NCI-H1694 (cell line): Measurements from ENCODE around the gene ABHD17A.
"Not testable (repeated sequence)": the region's sequence is repeated elsewhere in the genome, so short reads cannot be mapped to it uniquely, and the experiment has no call there.

Experiments
- DNase-seq: peaks from one replicate; lab custom pipeline; 2025; lab: John Stamatoyannopoulos, UW

The ABHD17A gene

DNA sequence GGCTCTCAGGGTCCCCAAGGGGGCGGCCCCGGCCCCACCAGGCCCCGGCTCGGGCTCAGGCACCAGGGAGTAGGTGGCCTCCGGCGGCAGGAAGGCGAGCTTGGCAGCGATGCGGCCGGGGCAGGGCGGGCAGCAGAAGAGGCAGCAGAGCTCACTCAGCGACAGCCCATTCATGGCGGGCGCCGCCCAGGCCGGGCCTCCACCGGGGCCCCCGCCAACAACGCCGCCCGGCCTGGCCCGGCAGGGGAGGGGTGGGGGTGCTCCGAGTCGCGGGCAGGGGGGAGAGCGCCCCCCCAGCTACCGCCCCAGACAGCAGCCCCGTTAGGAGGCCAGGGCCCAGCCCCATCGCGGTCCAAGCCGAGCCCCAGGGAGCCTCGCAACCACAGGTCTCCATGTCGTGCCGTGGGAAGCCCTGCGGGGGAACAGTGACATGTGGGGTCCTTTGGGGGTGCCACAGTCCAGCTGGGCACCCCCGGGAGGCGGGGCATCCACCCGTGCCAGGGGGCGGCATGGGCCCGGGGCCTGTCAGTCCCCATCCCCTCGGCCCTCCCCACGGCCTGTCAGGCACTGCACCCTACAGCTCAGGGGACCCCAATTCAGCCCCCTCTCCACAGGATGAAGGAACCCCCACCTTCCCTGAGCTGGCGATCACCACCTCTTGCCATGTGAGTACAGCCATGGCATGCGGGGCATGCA lies 3.8 kb downstream of the ABHD17A start:
- DNase-seq = not testable (repeated sequence)

DNA sequence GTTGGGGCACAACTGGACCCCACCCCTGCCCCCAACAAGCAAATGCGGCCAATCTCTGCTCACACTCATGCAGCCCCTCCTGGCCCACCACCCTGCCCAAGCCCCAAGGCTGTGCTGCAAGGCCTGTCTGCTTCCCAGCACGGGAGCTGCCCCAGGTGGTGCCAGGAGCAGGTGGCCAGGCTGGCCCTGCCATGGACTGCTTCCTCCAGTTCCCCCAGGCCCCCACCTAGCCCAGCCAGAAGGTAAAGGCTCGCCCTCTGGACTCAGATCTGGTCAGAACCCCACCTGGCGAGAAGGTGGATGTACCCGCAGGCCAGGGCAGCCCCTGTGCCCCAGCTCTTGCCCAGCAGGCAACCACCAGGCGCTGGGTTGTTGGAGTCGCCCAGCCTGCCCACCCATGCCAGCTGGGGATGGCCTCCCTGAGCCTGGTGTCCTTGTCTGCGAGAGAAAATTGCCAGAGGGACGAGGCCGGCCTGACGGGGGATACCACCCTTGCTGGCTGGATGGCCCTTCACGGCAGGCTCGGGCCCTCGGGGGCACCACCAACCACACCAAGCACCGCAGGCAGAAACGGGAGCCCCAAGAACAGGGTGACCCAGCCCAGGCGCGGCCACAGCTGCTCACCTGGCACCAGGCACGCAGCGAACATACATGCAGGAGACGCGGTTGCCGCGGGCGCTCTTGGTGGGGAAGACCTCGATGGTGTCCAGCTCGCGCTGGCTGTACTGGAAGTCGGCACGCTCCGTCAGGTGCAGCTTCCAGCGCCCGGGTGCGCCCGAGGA lies 4.5 kb downstream of the ABHD17A start:
- no peak for DNase-seq

DNA sequence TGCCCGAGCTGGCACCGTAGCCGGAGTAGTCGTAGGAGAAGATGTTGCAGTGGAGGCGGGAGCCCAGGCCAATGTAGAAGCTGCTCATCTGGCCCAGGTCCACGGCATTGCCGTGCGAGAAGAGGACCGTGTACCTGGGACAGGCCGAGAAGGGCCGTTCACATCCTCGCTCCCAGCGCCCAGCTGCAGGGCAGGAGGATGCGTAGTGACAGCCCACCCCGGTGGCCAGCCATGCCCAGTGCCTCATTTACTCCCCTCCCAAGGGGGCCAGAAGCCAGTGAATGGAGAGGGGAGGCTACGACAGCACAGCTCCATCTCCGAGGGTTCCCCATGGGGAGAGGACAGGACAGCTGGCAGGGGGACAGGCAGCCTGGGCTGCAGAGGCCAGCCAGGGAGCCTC lies 5.3 kb downstream of the ABHD17A start:
- DNase-seq = not testable (repeated sequence)

DNA sequence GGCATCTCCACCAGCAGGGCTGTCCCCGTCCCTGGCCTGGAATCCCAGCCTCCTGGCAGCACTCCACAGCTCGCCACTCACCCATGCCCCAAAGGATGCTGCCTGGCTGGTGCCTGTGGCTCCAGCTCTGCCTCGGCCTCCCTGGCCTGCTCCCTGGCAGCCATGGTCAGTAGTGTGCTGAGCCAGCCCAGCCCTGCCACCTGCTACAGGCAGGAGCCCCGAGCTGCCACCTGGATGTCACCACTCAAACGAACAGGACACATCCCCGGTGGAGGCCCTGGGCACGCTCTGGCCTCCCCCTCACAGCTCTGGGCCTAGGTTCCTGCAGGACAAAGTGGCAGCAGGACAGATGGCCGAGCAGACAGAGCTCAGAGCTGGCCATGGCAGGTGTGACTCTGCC lies 6.7 kb downstream of the ABHD17A start:
- not testable (repeated sequence) for DNase-seq

DNA sequence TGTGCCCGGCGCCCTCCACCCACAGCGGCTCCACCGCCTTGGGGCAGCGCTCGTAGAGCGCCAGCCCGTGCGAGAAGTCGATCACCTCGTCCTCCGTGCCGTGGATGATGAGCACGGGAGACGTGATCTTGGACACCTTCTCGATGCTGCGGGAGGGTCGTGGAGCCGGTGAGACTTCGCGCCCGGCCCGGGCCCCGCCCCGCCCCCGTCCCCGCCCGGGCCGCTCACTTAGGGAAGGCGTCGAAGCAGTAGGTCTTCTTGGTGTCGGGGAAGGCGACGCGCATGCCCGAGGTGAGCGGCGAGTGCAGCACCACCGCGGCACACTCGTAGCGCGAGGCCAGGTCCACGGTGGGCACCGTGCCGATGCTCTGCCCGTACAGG lies 8.0 kb downstream of the ABHD17A start:
- DNase-seq = not testable (repeated sequence)

DNA sequence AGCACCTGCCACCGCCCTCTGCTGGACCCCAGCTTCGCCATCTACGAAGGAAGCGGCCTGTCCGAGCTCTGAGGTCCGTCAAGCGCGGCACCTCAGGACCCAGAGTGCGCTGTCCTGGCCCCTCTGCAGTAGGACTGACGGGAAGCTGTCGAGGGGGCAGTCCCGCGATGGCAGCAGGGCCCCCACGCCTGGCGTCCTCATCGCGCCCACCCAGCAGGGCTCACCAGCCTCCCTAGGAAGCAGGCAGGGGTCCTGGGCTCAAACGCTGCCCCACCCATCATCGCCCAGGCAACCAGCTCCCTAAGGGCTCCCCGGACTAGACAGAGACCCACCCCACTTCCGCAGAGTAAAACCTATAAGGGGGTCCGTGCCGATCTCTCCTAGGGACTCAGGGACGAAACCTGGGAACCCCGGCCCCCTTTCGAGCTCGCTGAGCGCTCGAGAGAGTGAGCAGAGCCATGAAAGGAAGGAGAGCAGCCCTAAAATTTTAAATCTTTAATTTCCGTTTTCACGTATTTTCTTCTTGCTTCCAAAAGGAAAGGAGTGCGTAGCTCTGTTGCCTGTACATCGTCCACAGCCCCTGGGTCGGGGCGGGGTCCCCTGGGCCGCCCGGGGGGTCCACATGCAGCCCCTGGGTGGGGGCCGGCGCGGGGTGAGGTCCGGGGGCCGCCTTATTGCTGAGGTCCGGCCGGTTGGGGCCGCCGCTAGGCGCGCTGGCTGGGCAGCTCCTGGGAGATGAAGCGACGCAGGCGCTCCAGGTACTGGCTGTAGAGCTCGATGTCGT lies 8.6 kb downstream of the ABHD17A start:
- not testable (repeated sequence) for DNase-seq

DNA sequence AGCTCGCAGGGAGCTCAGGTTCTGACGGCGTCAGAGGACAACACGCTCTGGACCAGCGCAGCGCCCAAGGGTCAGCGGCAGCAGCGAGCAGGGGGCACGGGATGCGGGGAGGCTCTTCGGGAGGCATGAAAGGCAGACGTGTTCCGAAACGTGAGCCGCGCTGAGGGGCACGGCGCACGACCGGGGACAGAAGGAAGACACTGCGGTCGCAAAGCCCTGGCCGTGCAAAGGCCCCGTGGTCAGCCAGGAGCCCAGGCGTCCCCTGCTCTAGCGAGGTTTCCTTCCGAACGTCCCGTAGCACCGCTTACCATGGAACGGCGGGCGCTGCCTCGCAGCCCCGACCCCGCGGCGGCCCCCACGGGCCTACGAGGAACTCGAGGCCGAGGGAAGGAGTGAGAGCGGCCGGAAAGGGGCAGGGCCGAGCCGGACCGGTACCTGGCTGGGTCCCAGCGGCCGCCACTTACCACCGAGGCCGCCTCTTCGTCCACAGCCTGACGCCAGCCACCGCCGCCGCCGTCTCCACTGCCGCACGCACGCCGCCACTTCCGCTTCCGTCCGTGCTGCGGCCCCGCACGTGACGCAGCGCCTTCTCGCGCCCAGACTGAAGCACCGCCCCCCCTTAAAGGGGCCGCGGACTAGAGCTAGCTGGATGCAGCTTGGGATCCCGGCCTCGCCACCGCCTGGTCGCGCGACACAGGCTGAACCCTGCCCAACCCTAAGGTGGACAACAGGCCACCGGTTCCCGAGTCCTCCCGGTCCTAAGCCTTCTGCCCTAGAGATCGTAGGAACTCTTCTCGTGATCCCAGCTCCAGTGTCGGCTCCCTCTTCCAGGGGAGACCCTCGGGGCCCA lies 9.4 kb downstream of the ABHD17A start:
- DNase-seq = peak; percentile 23

DNA sequence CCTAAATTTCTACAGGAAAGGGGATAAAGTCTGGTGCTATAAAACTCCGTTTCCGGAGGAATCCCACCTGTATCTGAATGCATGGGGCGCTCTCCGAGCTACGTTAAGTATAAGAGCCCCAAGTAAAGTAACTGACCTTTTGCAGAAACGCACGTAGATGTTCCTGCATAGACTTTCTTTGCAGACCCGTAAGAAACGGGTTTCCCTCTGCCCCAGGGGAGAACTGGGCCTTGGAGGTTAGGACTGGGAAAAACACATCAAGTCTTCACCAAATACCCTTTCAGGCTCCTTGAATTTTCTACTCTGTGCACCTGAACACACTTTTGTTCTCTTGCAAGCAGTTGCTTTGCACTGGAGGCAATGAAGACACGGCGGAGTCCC lies 10.0 kb downstream of the ABHD17A start:
- not testable (repeated sequence) for DNase-seq

DNA sequence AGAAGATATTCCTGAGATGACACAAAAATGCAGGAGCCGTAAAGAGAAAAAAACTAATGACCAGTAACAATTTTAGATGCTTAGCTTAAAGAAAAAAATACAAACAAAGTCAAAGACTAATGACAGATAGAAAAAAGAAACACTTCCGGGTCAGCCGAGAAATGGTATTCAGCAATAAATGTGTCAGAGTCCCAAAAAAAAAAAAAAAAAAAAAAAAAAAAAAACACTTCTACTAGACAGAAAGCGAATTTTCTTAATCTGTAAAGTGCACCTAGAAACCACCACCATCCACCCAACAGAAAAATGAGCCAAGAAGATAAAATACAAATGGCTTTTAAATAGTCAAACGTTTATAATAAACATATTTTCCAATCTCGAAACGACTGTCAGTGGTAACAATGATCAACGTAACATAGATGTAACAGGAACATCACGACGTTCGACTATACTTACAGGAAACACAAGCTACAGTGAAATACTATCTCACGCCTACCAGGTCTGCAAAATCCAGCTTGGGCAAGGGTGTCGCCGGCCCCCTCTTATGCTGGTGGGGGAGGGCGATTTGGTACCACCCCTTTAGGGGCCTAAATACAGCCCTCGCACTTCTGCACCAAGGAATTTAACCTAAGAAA lies 10.6 kb downstream of the ABHD17A start:
- DNase-seq = no peak

DNA sequence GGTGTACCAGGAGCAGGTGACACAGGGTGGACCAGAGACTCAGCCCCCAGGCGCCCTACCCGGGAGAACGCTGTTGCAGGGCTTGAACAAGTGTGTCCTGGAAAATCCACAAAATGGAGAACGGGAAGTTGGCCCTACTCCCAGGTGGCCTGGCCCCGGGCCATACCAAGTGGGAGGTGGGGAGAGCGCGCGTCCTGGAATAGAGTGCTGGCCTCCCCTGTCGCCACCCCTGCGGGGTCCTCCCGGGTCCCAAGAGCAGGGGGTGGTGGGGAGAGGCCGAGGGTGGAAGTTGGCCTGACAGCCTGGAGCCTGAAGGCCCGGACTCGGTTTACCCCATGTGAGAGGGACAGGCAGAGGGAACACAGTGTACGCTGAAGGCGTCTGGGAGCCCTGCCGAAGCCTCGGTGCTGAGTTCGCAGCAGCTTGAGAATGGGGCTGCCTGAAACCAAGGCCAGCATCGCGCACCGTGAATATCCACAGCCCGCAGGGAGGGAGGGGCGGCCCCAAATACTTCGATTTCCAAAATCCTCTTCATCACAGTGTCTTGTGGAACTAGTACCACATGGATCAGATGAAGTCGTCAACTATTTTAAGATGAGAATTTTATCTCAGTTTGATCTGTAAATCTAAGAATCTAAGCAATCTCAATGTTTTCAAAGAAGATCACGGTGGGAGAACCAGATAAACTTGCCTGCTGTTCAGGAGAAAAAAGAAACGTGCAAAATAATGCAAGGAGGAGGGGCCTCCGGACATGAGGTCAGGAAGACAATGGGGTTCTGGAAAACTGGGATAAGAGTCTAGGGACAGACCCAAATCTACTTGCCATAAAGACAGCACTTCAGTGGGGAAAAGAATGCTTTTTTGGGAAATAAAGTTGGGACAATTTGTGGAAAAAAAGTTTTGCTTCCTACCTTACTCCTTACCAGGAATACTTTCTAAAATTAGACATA lies 11.5 kb downstream of the ABHD17A start:
- no peak for DNase-seq

DNA sequence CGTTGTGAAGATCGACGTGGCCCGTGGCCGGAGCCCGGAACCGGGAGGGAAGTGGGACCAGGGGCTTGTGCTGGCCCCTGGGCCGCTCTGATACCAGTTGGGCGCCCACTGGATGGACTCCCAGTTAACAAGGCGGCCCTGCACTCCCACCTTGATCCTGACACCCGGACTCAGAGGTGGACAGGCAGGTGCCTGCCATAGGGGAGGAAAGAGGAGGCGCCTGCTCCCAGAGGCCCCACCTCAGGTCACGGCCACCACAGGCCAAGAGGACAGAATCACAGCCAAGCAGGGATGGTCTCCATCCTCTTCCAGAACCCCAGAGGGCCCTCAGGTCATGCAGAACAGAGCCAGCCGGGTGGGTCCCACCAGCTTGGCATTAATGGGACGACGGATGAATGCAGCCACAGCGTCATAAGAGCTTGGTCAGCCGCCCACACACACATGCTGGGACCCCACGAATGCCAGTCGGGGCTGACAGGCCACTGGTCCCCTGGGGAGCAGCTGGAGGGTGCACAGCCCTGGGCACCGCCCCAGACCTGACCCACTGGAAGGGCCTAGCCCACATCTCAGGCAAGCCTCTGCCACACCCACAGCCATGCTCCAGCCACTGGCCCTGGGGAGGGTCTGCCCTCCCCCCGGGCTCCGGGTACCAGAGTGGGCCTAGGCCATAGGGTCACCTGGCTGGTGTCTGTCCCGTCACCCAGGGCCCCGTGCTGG lies 12.3 kb downstream of the ABHD17A start:
- no peak for DNase-seq

DNA sequence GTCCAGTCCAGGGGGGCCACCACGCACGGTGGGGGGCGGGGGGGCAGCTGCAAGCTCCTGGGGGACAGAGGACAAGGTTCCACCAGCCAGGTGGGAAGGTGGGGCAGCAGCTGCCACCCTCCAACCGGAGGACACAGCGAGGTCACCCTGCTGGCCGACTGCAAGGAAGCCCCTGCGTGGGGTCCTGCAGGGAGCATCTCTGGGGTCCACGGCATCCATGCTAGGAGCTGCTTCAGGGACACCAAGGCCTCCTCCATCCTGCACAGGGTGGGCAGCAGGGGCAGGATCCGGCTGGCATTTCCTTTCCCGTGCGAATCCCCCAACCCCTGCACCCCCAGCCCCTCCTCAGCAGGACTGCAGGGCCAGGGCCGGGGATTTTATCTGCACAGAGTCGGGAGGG lies 13.7 kb downstream of the ABHD17A start:
- no peak for DNase-seq

DNA sequence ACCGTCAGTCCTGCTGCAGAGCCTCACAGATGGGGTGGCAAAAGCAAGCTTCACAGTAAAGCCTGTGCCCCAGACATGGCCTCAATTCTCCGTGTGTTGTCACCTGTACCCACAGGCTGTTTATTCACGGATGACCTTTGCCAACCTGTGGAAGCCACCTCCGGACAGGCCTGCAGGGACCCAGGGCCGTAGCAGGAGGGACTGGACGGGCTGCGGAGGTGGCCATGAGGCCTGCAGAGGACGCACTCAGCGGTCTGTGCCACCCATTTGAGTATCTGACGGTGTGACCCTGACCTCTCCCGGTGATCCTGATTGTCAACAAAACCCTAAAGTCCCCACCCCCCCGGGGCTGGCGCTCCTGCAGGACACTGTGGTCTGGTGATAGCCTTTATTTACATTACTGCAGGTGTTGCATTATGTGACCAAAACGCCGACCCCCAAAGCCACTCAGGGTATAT lies 14.1 kb downstream of the ABHD17A start:
- no peak for DNase-seq

DNA sequence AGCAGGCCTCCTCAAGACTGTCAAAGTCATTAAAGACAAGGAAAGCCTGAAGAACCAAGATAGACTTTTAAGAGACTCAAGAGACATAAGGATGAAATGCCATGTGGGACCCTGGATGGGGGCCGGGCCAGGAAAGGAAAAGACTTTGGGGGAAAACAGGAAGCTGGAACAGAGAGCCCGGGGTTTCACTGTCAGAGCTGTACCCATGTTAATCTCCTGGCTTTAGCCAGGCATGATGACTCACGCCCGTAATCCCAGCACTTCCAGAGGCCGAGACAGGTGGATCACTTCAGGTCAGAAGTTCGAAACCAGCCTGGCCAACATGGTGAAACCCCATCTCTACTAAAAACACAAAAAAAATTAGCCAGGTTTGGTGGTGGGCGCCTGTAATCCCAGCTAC lies 16.3 kb downstream of the ABHD17A start:
- no peak for DNase-seq

DNA sequence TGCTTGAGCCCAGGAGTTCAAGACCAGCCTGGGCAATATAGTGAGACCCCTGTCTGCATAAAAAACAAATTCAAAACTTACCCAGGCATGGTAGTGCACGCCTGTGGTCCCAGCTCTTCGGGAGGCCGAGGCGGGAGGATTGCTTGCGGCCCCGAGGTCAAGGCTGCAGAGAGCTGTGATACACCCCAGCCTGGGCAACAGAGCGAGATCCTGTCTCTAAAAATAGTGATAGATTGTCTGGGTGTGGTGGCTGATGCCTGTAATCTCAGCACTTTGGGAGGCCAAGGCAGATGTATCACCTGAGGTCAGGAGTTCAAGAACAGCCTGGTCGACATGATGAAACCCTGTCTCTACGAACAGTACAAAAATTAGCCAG lies 18.0 kb downstream of the ABHD17A start:
- DNase-seq = no peak

DNA sequence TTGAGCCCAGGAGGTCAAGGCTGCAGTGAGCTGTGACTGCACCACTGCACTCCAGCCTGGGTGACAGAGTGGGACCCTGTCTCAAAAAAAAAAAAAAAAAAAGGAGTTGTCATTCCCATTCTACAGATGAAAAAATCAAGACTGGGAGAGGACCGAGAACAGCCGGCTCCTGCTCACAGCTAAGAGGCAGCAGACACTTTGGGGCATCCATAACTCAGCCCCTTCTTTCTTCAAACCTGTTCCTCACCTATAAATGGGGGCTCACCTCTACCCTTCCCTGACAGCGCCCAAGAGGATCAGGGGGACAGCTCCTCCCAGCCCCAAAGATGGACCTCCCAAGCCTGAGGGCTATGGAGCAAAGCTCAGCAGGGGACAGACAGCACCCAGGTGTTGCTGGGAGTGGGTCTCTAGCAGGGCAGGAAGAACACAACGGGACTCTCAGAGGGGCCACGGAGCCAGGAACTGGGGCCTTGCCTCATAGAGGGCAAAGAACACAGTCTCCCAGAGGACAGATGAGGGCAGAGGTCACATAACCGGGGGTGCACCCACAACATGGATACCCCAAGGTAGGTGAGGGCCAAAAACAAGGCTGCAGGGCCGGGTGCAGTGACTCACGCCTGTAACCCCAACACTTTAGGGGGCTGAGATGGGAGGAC lies 18.5 kb downstream of the ABHD17A start:
- no peak for DNase-seq

DNA sequence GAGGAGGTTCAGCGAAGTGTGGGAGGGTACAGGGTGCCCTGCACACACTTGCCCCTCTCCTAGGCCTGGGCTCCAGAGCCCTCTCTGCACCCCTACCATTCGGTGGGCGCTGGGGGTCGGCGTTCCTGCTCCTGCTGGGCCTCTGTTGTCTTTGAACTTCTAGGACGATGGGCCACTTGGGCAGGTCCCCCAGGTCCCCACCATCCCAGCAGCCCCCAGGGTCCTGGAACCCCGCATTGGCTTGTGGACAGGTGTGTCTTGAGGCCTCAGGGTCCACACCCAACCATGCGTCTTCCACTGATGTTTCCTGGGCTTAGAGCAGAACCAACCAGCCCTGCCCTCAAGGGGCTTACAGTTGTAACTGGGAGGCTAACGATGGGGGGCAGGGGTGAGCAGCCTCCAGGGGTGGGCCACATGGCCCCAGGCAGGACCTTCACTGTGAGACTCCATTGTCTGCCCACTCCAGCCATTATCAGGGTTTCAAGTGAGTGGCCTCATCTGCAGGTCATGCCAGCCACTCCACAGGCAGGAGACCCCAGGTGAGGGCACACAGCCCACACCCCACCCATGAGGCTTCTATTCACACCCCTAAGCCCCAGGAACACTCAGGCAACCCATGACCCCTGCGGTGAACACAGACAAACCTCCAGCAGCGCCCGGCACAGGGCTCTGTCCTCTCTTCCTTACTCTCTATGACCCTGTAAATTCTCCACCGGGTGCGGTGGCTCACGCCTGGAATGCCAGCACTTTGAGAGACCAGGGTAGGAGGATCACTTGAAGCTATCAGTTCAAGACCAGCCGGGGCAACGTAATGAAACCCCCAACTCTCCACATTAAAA lies 19.9 kb downstream of the ABHD17A start:
- no peak for DNase-seq
